Measurements from ENCODE around the gene ACR. TPM values are rescaled to one million over a fixed set of nuclear protein-coding genes. Genes with fewer than 3 reads are reported as not detected.
"Not testable (repeated sequence)": the region's sequence is repeated elsewhere in the genome, so short reads cannot be mapped to it uniquely, and the experiment has no call there.

Gene ACR
- total and polyA plus RNA-seq, 2 of the 13 experiments (the other 11 are each of a cell fraction or from before 2014, with no cell fraction given), result 0.15 TPM; not detected in 1

- ATAC-seq, result peak; percentile 99
- CTCF ChIA-PET (ENCODE audit: low intra/inter-chr PET ratio, low total read pairs); H3K27me3 ChIP-seq (ENCODE audit: control insufficient read depth in 1 of 2, insufficient read depth in 2 of 2, low read length in 2 of 2); in situ Hi-C loops (cut with HindIII; ENCODE audit: extremely low pct_ligation_motif_present, low pct_unique_long_range_greater_than_20kb); H2AFZ ChIP-seq (ENCODE audit: low read length); POLR2A ChIA-PET; H3K9me3 ChIP-seq (ENCODE audit: low read length); H4K20me1 ChIP-seq (ENCODE audit: insufficient read depth, low read length); intact Hi-C loops (cut with micrococcal nuclease; ENCODE audit: unreplicated experiment); H3K36me3 ChIP-seq (replicated peaks in 1 of 2; ENCODE audit: control insufficient read depth in 1 of 2, insufficient read depth in 2 of 2, low read length in 2 of 2); H3K79me2 ChIP-seq (ENCODE audit: insufficient read depth, low read length); H3K4me1 ChIP-seq (ENCODE audit: insufficient read depth, low read length); H3K27ac ChIP-seq (ENCODE audit: extremely low read length, insufficient read depth, low read length); TF ChIP-seq NONO (IDR thresholded peaks at IDR 0.05): not testable (repeated sequence)
- BruUV-seq (replicated peaks), result TSS peak; percentile 74
- WGBS (ENCODE audit: low lambda C conversion rate), result no CpG with 5 or more reads among the region's 77 CpGs
- Histone ChIP-seq H3K4me2 (ENCODE audit: low read depth, low read length) (peak within 1 kb of the TSS; percentile 55), H3K9ac (ENCODE audit: insufficient read depth, low read depth, low read length) (peak within 1 kb of the TSS; percentile 59), H3K4me3 (replicated peaks in 1 of 3; ENCODE audit: insufficient read depth in 1 of 3, low read depth in 2 of 3, low read length in 3 of 3) (peak within 1 kb of the TSS; percentile 34 to 66 (median 64); a peak in 5 of 6 replicates)
- peak; percentile 85 for DNase-seq (ENCODE audit: low spot score)
- FAIRE-seq, result peak; percentile 80
- peak; percentile 42; the same call in 1 of the 2 replicates for TF ChIP-seq DRAP1 (CRISPR knock-in tag; IDR thresholded peaks at IDR 0.05)
- TF ChIP-seq BCL3 (CRISPR knock-in tag; IDR thresholded peaks at IDR 0.05), result 0 out of 2 replicates have a peak, but pooled peaks have one; percentile 24
- peak; percentile 21; the same call in 1 of the 2 replicates for TF ChIP-seq MNT (IDR thresholded peaks at IDR 0.05)
- 0 out of 2 replicates have a peak, but pooled peaks have one; percentile 45 for TF ChIP-seq KAT7 (CRISPR knock-in tag; IDR thresholded peaks at IDR 0.05; ENCODE audit: borderline replicate concordance)
- TF ChIP-seq GATAD1 (CRISPR knock-in tag; IDR thresholded peaks at IDR 0.05), result peak; percentile 84
- TF ChIP-seq HDAC2 (CRISPR knock-in tag; IDR thresholded peaks at IDR 0.05), result 0 out of 2 replicates have a peak, but pooled peaks have one; percentile 52
- 0 out of 2 replicates have a peak, but pooled peaks have one; percentile 28 for TF ChIP-seq KLF6 (CRISPR knock-in tag; IDR thresholded peaks at IDR 0.05)
- peak; percentile 65; the same call in 1 of the 2 replicates for TF ChIP-seq NONO (CRISPR knock-in tag; conservative IDR thresholded peaks at IDR 0.05)
- TF ChIP-seq ETV5 (CRISPR knock-in tag; IDR thresholded peaks at IDR 0.05; ENCODE audit: borderline replicate concordance), result peak; percentile 85
- TF ChIP-seq PHF21A (CRISPR knock-in tag; IDR thresholded peaks at IDR 0.05), result 0 out of 2 replicates have a peak, but pooled peaks have one; percentile 20
- TF ChIP-seq POLR2A (IDR thresholded peaks at IDR 0.05; ENCODE audit: insufficient read depth in 1 of 2, low read depth in 2 of 2, low read length in 2 of 2), result peak; percentile 37 to 60; a peak in 3 of 4 replicates
- TF ChIP-seq ATF7-NPFF (CRISPR knock-in tag; IDR thresholded peaks at IDR 0.05; ENCODE audit: low read depth), result peak; percentile 65
- 0 out of 2 replicates have a peak, but pooled peaks have one; percentile 54 for TF ChIP-seq ZGPAT (CRISPR knock-in tag; IDR thresholded peaks at IDR 0.05)
- TF ChIP-seq CTCF (CRISPR knock-in tag; IDR thresholded peaks at IDR 0.05), result 0 out of 2 replicates have a peak, but pooled peaks have one; percentile 13
- TF ChIP-seq SAP130 (CRISPR knock-in tag; IDR thresholded peaks at IDR 0.05; ENCODE audit: low read depth), result peak; percentile 99
- TF ChIP-seq HNF4A (CRISPR knock-in tag; IDR thresholded peaks at IDR 0.05), result peak; percentile 65
- TF ChIP-seq HDAC1 (CRISPR knock-in tag; IDR thresholded peaks at IDR 0.05), result peak; percentile 92
These were observed 45.3 kb downstream of the ACR start, which contains the start of gene RABL2B for GRCh38 chr22:50783033-50783879. Gene RABL2B, minus strand, starts transcription at chr22:50783636. Its CDS starts 1,342 bp downstream, at chr22:50782294.

Data from HepG2 (cell line).